T-helper 2 cell treated with Interferon-gamma antibody and Interleukin-4, amounts not matched to agents 100 ng/mL and 5 ng/mL, for 36 hours (primary cell): ENCODE results near the gene AOPEP. TPM values are rescaled to one million over a fixed set of nuclear protein-coding genes. Genes with fewer than 3 reads are reported as not detected.

Source experiments
- intact Hi-C: fragments of 100-400 bp; cut with micrococcal nuclease; formaldehyde crosslinking; loops from one replicate; pipeline ENCODE4 v1.15.1; 2023
- total RNA-seq: library from RNA; stranded (reverse); gene quantifications from 2 replicates; pipeline ENCODE4 v1.2.3, GENCODE V29; 2022

The AOPEP gene, protein sequence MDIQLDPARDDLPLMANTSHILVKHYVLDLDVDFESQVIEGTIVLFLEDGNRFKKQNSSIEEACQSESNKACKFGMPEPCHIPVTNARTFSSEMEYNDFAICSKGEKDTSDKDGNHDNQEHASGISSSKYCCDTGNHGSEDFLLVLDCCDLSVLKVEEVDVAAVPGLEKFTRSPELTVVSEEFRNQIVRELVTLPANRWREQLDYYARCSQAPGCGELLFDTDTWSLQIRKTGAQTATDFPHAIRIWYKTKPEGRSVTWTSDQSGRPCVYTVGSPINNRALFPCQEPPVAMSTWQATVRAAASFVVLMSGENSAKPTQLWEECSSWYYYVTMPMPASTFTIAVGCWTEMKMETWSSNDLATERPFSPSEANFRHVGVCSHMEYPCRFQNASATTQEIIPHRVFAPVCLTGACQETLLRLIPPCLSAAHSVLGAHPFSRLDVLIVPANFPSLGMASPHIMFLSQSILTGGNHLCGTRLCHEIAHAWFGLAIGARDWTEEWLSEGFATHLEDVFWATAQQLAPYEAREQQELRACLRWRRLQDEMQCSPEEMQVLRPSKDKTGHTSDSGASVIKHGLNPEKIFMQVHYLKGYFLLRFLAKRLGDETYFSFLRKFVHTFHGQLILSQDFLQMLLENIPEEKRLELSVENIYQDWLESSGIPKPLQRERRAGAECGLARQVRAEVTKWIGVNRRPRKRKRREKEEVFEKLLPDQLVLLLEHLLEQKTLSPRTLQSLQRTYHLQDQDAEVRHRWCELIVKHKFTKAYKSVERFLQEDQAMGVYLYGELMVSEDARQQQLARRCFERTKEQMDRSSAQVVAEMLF
- 14.1 and 14.7 TPM in 2 replicates for total RNA-seq

DNA sequence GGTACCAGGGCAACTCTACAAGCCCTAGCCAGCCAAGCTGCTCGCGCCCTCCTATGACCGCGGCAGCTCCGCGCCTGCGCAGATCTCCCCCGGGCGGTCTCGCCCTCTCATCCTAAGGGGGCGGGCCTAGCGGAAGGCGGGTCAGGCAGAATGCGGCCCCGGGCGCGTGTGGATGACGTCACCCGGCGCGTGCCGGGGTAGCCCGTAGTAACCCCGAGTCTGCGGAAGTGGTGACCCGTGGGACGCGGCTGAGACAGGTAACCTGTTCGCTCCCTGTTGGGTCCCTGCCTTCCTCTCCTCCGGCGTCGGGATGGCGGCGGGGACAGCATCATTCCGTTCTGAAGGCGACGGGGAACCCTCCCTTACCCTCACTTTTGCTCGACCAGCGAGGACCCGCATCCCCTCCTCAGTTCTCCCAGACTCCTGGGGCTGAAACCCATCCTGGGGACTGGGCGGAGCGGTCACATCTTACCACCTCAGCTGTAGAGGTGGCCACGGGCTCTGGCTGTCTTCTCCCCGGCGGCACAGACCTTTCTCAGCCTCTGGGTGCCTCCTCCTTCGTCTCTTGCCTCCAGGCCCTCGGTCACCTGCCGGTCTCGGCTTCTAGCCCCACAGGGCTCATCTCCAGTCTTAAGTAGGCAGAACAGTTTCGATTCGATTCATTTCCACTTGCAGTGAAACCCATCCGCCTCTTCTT is at the start of gene AOPEP:
AOPEP (plus strand) TSS at position 205 of the 697 bp plus-strand sequence. CDS start 33,085 bp downstream, outside the sequence.
- intact Hi-C loops: loop anchor here (1.0 to 5.0 kb wide), 4 partner anchors 57 to 1691 kb away; partner anchors contain the start of gene ZNF367

DNA sequence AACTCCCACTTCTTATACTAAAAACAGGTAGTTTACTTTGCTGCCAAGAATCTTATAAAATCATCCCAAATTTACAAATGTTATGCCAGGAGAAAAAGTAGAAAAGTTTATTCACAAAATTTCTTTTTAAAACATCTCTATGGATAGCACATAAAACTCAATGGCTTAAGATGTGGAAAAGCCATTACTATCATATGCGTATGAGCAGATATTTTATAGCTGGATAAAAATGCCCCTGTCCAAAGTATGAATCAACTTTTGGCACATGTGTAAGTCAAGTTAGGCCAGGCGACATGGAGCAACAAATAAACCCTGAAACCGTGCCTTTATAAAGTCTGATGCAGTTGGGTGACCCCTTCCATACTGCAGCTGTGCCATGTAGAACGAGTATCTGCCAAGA is 48.6 kb upstream of the AOPEP start:
- intact Hi-C loops: no loop called here

DNA sequence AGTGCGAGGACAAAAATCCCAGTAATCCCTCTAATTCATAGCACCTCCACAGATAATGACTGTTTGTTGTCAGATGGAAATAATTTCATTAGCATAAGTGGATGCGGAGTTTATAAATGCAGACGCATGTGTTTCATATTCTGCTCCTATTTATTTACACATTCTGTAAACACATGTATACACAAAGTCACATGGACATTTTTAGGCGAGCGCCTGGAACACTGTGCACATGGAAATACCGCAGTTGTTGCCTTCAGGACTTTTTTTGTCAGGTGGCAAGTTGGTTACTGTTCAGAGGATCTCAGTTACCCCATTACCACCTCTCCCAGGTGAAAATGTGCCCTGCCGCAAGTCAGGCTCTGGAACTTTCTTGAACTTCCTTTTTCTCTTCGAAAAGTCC is 46.9 kb upstream of the AOPEP start:
- intact Hi-C loops: no loop called here

- intact Hi-C loops: loop anchor here (2.0 kb wide), 1 partner anchor 451 kb away; no protein-coding TSS in a partner anchor
Observed at GRCh38 chr9:94680020-94680419, 46.5 kb upstream of the AOPEP start.

GRCh38 chr9:94680621-94681020 is 45.9 kb upstream of the AOPEP start:
- intact Hi-C loops: loop anchor here (2.0 kb wide), 1 partner anchor 450 kb away; no protein-coding TSS in a partner anchor

- intact Hi-C loops: loop anchor here (2.0 kb wide), 1 partner anchor 449 kb away; no protein-coding TSS in a partner anchor
Observed at GRCh38 chr9:94681508-94681907, 45.0 kb upstream of the AOPEP start.

DNA sequence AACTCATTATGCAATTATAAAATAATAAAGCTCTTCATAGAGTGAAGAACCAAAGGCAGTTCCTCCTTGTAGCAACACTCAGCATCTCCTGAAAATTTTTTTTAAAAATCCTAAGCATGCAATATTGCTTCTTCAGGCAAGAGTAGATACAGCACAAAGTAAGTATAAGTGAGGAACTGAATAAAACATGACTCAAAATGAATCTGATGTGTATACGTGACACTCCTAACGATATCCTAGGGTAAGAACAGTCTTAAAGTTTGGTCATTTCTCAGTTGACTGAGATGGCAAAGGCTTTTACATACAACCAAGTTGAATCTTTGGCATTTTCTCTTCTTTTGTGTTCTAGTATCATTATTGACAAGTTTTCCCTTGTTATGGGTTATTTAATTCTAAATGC is 41.1 kb upstream of the AOPEP start:
- intact Hi-C loops: no loop called here

DNA sequence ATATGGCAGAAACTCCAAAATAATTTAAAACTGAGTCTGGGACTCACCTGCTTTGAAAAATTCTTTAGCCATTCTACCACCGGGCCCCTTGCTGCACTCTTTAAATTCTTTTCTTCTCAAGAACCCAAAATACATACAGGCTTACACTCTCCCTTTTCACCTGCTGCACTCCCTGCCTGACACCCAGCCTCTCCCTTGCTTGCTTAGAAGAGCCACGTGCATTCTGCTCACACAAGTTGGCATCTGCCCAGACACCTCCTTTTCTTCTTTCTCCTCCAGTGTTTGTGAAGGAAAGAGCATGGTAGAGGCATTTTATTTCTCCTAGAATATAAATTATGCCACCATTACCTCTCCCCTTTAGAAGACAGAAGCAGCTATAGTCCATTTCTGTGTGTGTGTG is 39.0 kb upstream of the AOPEP start:
- intact Hi-C loops: no loop called here

DNA sequence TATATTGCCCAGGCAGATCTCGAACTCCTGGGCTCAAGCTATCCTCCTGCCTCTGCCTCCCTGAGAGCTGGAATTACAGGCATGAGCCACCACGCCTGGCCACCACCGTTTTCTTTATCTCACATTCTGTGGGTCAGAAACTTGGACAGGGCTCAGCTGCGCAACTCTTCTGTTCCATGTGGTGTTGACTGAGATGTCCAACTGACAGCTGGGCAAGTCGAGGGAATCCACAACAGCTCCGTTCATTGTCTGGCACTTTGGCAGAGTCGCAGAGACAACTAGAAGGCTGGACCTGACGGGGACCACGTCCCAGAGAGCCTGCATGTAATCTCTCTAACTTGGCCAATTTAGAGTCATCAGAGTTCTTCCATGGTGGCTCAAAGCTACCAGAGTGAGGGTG is 36.2 kb upstream of the AOPEP start:
- intact Hi-C loops: no loop called here

- intact Hi-C loops: no loop called here
Observed at GRCh38 chr9:94692601-94693000, 33.9 kb upstream of the AOPEP start.

DNA sequence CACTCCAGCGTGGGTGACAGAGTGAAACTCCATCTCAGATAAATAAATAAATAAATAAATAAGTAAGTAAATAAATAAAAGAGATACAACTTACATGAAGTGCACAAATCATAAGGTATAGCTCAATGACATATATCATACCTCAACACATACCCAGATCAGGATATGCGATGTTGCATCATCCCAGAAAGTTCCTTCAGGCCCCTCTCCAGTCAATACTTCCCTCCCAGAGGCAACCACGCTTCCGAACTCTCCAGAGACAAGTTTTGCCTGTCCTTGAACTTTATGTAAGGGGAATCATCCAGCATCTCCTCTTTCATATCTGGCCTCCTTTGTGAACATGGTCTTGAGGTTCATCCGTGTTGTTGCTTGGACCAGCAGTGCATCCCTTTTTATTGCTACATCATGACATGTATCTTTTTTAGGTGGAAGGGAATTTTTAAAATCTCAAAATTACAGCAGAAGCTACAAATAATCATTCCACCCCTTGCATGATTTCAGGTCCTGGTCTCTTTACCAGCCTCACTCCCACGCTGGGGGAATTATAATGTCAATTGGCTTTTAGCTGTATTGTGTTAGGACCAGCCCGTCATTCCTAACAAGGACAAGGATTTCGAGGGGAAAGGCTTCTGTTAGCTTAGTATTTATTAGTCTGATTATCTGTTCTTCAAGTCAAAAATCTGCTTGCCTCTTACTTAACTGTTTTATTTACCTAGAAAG is 32.9 kb upstream of the AOPEP start:
- intact Hi-C loops: no loop called here

DNA sequence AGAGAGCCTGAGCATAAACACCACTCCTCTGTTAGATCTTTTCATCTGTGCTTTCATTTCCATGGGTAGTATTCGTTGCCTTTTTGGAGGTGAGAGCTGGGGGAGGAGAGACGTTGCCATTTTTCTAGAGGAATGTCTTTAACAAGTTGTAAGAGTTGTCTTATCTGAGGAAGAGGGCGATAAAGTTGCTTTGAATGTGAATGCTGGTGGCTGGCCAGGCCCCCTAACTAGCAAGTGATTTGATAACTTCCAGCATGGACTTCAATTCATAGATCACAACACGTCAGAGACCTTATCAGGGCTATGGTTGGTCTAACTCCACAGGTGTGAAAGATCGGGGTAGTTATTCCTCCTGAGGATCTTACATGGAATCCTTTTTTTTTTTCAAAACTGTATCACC is 30.0 kb upstream of the AOPEP start:
- intact Hi-C loops: no loop called here

DNA sequence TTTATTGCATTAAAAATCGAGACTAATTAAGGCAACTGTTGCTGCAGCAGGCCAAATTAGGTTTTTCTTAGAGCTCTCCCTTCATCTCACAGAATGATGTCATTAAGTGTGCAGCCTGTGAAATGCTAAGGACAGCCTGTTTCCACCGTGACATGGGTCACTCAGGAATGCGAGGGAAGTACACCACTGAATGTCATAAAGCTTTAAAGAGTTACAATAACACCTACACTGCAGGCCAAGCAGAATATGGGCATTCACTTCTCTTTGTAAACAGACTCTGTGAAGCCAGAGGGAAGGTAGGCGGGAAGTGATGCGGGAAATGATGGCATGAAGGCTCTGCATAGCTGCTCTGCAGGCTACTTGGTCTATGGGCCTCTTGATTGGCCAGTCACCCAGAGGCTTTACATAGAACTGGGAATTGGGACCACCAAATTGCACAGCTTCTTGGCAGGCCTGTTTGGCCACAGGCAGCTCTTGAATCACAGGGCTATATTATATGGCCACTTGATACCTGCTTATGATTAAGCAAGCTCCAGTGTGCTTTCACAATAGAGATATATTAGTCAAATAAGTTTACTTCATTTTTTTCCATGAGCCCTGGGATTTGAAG is 28.4 kb upstream of the AOPEP start:
- intact Hi-C loops: no loop called here

DNA sequence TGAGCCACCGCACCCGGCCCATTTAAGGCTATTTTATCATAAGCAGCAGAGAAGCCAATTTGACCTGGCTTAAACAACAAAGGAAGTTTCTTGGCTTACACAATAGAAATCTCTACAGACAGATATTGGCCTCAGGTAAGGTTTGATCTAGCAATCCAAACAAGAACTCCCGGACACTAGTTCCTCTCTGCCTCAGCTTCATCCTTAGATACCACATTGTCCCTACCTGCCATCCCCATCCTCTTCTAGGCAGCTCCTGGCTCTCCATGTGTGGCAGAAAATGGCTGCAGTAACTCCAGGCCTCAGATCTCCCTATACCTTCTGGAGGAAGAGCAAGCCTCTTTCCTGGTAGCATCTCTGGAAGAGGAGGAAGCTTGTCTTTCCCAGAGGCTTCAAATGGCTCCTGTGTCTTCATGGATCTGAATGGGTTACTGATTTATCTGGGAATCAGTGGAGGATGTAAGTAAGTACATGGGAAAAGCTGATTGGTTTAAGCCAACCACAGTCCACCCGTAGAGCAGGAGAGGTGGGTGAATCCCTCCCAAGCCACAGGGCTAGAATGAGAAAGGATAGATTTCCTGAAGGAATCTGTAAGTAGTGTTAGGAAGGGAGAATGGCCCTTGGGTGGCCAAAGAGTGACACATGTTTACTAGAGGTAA is 26.7 kb upstream of the AOPEP start:
- intact Hi-C loops: no loop called here

GRCh38 chr9:94700445-94700844 is 26.1 kb upstream of the AOPEP start:
- intact Hi-C loops: no loop called here

GRCh38 chr9:94703488-94704140 is 22.9 kb upstream of the AOPEP start:
- intact Hi-C loops: no loop called here

DNA sequence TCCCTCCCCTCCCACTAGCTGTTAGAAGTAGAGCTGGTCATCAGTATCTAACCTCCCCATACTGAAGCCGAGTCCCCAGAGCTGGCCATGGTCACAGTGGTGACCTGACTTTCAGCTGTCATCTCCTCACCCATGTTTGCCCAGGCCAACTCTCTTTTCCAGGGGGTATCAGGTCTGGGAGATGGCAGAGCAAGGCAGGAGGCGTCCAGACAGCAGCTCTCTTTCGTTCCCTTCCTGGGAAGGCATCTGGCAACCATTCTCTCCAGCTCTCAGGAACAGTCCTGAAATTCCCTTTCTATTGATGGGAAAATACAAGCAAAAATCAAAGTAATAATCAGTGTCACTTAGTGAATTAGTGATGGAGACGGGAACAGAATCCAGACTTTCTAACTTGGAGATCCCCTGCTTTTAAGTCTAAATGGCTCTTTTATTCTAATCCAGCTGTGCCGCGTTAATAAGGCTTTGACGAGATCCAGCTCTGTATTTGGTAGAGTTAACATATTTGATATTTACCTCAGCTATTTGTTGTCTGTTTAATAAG is 21.3 kb upstream of the AOPEP start:
- intact Hi-C loops: no loop called here

DNA sequence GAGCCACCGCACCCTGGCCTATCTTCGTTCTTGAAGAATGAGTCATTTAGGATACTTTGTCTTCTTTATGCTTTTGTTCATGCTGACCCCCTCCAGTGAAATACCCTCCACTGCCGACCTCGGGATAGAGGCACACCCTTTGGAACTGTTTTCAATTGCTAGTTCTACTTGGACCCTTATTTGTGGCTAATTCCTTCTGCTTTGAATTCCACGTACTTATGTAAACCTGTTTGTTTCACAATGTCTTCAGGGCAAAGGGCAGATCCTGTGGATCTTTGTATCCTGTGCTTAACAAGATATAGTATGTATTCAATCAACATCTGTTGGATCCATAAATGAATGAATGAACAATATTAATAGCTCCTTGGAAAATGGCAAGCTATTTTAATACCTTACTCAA is 19.6 kb upstream of the AOPEP start:
- intact Hi-C loops: no loop called here
